ENCODE data around the gene MSI2.

DNA sequence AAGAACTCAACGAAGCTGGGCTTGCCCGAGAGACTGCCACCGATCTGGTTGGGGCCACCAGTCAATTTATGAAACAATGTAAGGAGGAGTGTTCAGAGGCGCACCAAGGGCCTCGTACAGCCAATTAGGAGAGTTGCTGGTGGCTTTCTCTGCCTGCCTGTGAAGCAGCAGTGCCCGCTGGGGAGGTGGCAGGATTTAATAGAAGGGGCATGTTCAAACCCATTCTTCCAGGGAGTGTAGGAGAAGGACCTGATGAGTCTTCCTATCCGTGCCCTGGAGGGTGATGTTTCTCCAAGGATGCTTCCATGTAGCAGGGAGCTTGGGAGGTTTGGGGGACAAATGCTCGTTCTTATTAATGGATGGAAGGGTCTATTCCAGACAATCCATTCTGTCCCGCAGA lies 310.4 kb downstream of the MSI2 start:
- TF ChIP-seq POLR2A (IDR thresholded peaks at IDR 0.05) = no peak
- TF ChIP-seq, protein P1, sequence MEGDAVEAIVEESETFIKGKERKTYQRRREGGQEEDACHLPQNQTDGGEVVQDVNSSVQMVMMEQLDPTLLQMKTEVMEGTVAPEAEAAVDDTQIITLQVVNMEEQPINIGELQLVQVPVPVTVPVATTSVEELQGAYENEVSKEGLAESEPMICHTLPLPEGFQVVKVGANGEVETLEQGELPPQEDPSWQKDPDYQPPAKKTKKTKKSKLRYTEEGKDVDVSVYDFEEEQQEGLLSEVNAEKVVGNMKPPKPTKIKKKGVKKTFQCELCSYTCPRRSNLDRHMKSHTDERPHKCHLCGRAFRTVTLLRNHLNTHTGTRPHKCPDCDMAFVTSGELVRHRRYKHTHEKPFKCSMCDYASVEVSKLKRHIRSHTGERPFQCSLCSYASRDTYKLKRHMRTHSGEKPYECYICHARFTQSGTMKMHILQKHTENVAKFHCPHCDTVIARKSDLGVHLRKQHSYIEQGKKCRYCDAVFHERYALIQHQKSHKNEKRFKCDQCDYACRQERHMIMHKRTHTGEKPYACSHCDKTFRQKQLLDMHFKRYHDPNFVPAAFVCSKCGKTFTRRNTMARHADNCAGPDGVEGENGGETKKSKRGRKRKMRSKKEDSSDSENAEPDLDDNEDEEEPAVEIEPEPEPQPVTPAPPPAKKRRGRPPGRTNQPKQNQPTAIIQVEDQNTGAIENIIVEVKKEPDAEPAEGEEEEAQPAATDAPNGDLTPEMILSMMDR (IDR thresholded peaks at IDR 0.05) = no peak

Data from gastroesophageal sphincter (tissue), 3 donors.